SU-DHL-6 (cell line): ENCODE measurements around the gene ATXN1L.

Experiments used
- CTCF ChIP-seq: fragments of 200-600 bp; sonication (generic); IDR thresholded peaks from one replicate; pipeline ENCODE4 v1.5.1; 2017; ENCODE audit warnings: antibody characterized with exemption, mild to moderate bottlenecking, low read length, moderate library complexity; ENCODE audit not compliant: insufficient read depth, poor library complexity, severe bottlenecking
- EZH2phosphoT487 ChIP-seq: fragments of 200-600 bp; sonication (generic), shearing (Covaris generic); conservative IDR thresholded peaks from 2 replicates; pipeline ENCODE4 v1.6.1; 2018; ENCODE audit warnings: mild to moderate bottlenecking, antibody characterized with exemption, low read length, moderate library complexity, mixed read lengths

- TF ChIP-seq CTCF (no peak), EZH2phosphoT487 (no peak)
These were observed 57.0 kb downstream of the ATXN1L start for GRCh38 chr16:71902656-71903365.
